Esophagus (tissue), 2 donors: ENCODE results near the gene THAP8. TPM values are rescaled to one million over a fixed set of nuclear protein-coding genes. Genes with fewer than 3 reads are reported as not detected.

Experiments used
- H3K27ac ChIP-seq, 2 donors: one replicate each; pipeline ENCODE4 v1.5.1; 2013; ENCODE audit warnings: low read depth in 2 of 2, mild to moderate bottlenecking in 2 of 2, inconsistent platforms in 1 of 2, low read length in 1 of 2, moderate library complexity in 1 of 2
- H3K27me3 ChIP-seq, 2 donors: one replicate each; pipeline ENCODE4 v1.6.1; 2013; ENCODE audit warnings: low read length in 2 of 2, control low read depth in 1 of 2, mild to moderate bottlenecking in 1 of 2; ENCODE audit not compliant: insufficient read depth in 2 of 2, control insufficient read depth in 1 of 2
- H3K36me3 ChIP-seq, 2 donors: one replicate each; pipeline ENCODE4 v1.6.1; 2013; ENCODE audit warnings: low read length in 1 of 2; ENCODE audit not compliant: control insufficient read depth in 2 of 2, insufficient read depth in 2 of 2
- H3K4me1 ChIP-seq, 2 donors: one replicate each; pipeline ENCODE4 v1.6.1; 2013; ENCODE audit warnings: low read length in 1 of 2; ENCODE audit not compliant: control insufficient read depth in 2 of 2, insufficient read depth in 2 of 2
- H3K4me3 ChIP-seq, 2 donors: one replicate each; pipeline ENCODE4 v1.5.1; 2013; ENCODE audit warnings: low read length in 2 of 2, mild to moderate bottlenecking in 2 of 2, low read depth in 1 of 2, moderate library complexity in 1 of 2
- H3K9me3 ChIP-seq, 2 donors: one replicate each; pipeline ENCODE4 v1.6.1; 2013; ENCODE audit warnings: mild to moderate bottlenecking in 2 of 2, low read depth in 1 of 2, low read length in 1 of 2, moderate library complexity in 1 of 2; ENCODE audit not compliant: control insufficient read depth in 2 of 2, insufficient read depth in 1 of 2
- WGBS, 2 donors: extraction: QIAGEN DNeasy Blood & Tissue Kit; methylation state at CpG; one replicate each; pipeline ENCODE4 v1.1.7; 2013; 5-methylcytosine and 5-hydroxymethylcytosine counted together
- polyA plus RNA-seq, 2 donors: library from polyadenylated mRNA; stranded (reverse); fragments of 200-250 nt; gene quantifications; one replicate each; pipeline ENCODE4 v1.2.3, GENCODE V29; 2013
- donor health status: healthy with polysubstance abuse.
- donor health status: Bipolar disorder and iron deficiency.

Gene THAP8
- polyA plus RNA-seq, 2 donors: 3.9 to 4.3 TPM

GRCh38 chr19:35990771-35991730, 63.0 kb downstream of the THAP8 start:
- H3K27ac ChIP-seq: no peak overlapping the region
- H3K9me3 ChIP-seq: no peaks in the 10 kb centered on the region
- no peaks in the 10 kb centered on the region for H3K36me3 ChIP-seq
- WGBS, 2 donors: 80 to 81% methylated on average over 10 of the region's 10 CpGs
- peaks cover 0 to 7% of the 10 kb centered on the region in 2 donors for H3K4me1 ChIP-seq
- H3K4me3 ChIP-seq: no peak overlapping the region
- no peaks in the 10 kb centered on the region for H3K27me3 ChIP-seq

- no peaks in the 10 kb centered on the region for H3K36me3 ChIP-seq
- WGBS, 2 donors: 90 to 93% methylated on average over 4 of the region's 4 CpGs
- H3K4me1 ChIP-seq: peaks cover 0 to 7% of the 10 kb centered on the region in 2 donors
- no peak overlapping the region for H3K27ac ChIP-seq
- H3K27me3 ChIP-seq: no peaks in the 10 kb centered on the region
- H3K9me3 ChIP-seq: no peaks in the 10 kb centered on the region
- H3K4me3 ChIP-seq: no peak overlapping the region
These were observed 63.9 kb downstream of the THAP8 start for GRCh38 chr19:35990156-35990555.

GRCh38 chr19:35988824-35989223, 65.3 kb downstream of the THAP8 start:
- Histone ChIP-seq H3K9me3 (no peaks in the 10 kb centered on the region), H3K27me3 (no peaks in the 10 kb centered on the region), H3K4me3 (no peak overlapping the region), H3K27ac (no peak overlapping the region), H3K36me3 (no peaks in the 10 kb centered on the region), H3K4me1 (peaks cover 0 to under 1% of the 10 kb centered on the region in 2 donors)
- 87 to 88% methylated on average over 3 of the region's 3 CpGs for WGBS, 2 donors

GRCh38 chr19:35987571-35987896, 66.6 kb downstream of the THAP8 start:
- Histone ChIP-seq H3K36me3 (no peaks in the 10 kb centered on the region), H3K27ac (no peak overlapping the region), H3K4me1 (no peaks in the 10 kb centered on the region), H3K9me3 (no peaks in the 10 kb centered on the region), H3K27me3 (no peaks in the 10 kb centered on the region), H3K4me3 (peak overlapping the region in 1 of 2 donors; percentile 34)
- WGBS, 2 donors: 30 to 32% methylated on average over 8 of the region's 8 CpGs

GRCh38 chr19:35986664-35987570, 67.2 kb downstream of the THAP8 start:
- WGBS, 2 donors: 7 to 9% methylated on average over 54 of the region's 54 CpGs
- H3K4me3 ChIP-seq: peak overlapping the region; percentile 2 to 34
- no peaks in the 10 kb centered on the region for H3K4me1 ChIP-seq
- no peaks in the 10 kb centered on the region for H3K36me3 ChIP-seq
- no peaks in the 10 kb centered on the region for H3K9me3 ChIP-seq
- no peak overlapping the region for H3K27ac ChIP-seq
- H3K27me3 ChIP-seq: no peaks in the 10 kb centered on the region

GRCh38 chr19:35986111-35986510, 68.0 kb downstream of the THAP8 start:
- Histone ChIP-seq H3K4me1 (no peaks in the 10 kb centered on the region), H3K4me3 (no peak overlapping the region), H3K36me3 (no peaks in the 10 kb centered on the region), H3K27me3 (no peaks in the 10 kb centered on the region), H3K9me3 (no peaks in the 10 kb centered on the region), H3K27ac (no peak overlapping the region)
- WGBS, 2 donors: 87 to 92% methylated on average over 5 of the region's 5 CpGs

Other genes starting within 250 kb of the THAP8 start
- gene PRODH2, start 241.4 kb downstream of the THAP8 start, polyA plus RNA-seq: not detected
- not detected for gene NPHS1, start 201.8 kb downstream of the THAP8 start, polyA plus RNA-seq
- under 1 TPM in 1 of 2 donors, not detected in 1; 0.02 TPM for gene KIRREL2, start 197.4 kb downstream of the THAP8 start, polyA plus RNA-seq
- 1 to 10 TPM in 1 of 2 donors, under 1 TPM in 1; 0.69 to 1.4 TPM for gene APLP1, start 185.7 kb downstream of the THAP8 start, polyA plus RNA-seq
- gene NFKBID, start 153.7 kb downstream of the THAP8 start, polyA plus RNA-seq: 1 to 10 TPM; 6.6 to 8.5 TPM
- gene HCST, start 151.8 kb downstream of the THAP8 start, polyA plus RNA-seq: 1 to 10 TPM; 6.2 to 6.7 TPM
- 10 to 100 TPM; 16.7 to 26.8 TPM for gene TYROBP, start 146.0 kb downstream of the THAP8 start, polyA plus RNA-seq
- 1 to 10 TPM; 4.9 to 5.0 TPM for gene LRFN3, start 117.9 kb downstream of the THAP8 start, polyA plus RNA-seq
- gene SDHAF1, start 59.1 kb downstream of the THAP8 start, polyA plus RNA-seq: 10 to 100 TPM in 1 of 2 donors, 1 to 10 TPM in 1; 8.6 to 18.0 TPM
- gene SYNE4, start 45.5 kb downstream of the THAP8 start, polyA plus RNA-seq: 1 to 10 TPM in 1 of 2 donors, under 1 TPM in 1; 0.87 to 2.7 TPM
- 10 to 100 TPM; 15.9 to 19.2 TPM for gene ALKBH6, start 40.1 kb downstream of the THAP8 start, polyA plus RNA-seq
- 1 to 10 TPM; 2.8 to 7.3 TPM for gene CLIP3, start 21.4 kb downstream of the THAP8 start, polyA plus RNA-seq
- gene WDR62, start 612 bp upstream of the THAP8 start, polyA plus RNA-seq: 1 to 10 TPM; 2.1 to 2.7 TPM
- under 1 TPM in 1 of 2 donors, not detected in 1; 0.16 TPM for gene OVOL3, start 56.9 kb upstream of the THAP8 start, polyA plus RNA-seq
- 10 to 100 TPM; 66.7 to 77.8 TPM for gene POLR2I, start 60.6 kb upstream of the THAP8 start, polyA plus RNA-seq
- 100 to 1,000 TPM; 100 to 149 TPM for gene TBCB, start 61.2 kb upstream of the THAP8 start, polyA plus RNA-seq
- gene CAPNS1, start 85.8 kb upstream of the THAP8 start, polyA plus RNA-seq: 1,000 to 10,000 TPM in 1 of 2 donors, 100 to 1,000 TPM in 1; 919 to 1,019 TPM
- 10 to 100 TPM; 17.3 to 22.9 TPM for gene COX7A1, start 98.2 kb upstream of the THAP8 start, polyA plus RNA-seq
- 1 to 10 TPM; 1.9 to 3.5 TPM for gene ZNF565, start 160.4 kb upstream of the THAP8 start, polyA plus RNA-seq
- gene ZNF146, start 160.8 kb upstream of the THAP8 start, polyA plus RNA-seq: 10 to 100 TPM; 13.4 to 22.2 TPM